A673 (cell line): ENCODE measurements around the gene CACNA2D4.

Source experiments
- EZH2 ChIP-seq: fragments of 200-600 bp; sonication (generic); IDR thresholded peaks from 2 replicates; pipeline ENCODE4 v1.6.1; 2017; ENCODE audit warnings: borderline replicate concordance, low read depth, mild to moderate bottlenecking, mixed read lengths, antibody characterized with exemption, low read length; ENCODE audit not compliant: poor library complexity, severe bottlenecking
- TF ChIP-seq, protein P1 (sequence below): fragments of 300-800, 200-600 bp; sonication (generic); conservative IDR thresholded peaks from 2 replicates; pipeline ENCODE4 v1.5.1; 2017; ENCODE audit warnings: low read depth, mild to moderate bottlenecking, antibody characterized with exemption, low read length, moderate library complexity, mixed read lengths

DNA sequence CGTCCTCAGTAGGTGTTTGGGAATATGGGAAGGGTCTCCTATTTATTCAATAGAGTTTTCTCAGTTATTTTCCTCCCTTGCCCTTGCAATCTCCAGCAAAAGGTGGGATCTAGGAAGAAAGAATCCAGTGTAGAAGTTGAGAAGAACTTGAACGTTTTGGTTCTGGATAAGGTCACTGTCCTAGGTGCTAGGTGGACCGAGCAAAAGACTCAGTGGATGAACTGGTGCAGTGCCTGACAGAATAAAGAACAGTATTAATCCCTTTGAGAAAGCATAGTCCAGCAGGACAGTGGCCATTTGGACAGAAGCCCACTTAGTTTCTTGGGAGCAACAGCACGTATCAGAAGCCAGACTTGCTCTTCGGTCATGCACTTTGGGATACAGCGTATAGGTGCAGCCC, 130.7 kb downstream of the CACNA2D4 start:
- TF ChIP-seq, protein P1, sequence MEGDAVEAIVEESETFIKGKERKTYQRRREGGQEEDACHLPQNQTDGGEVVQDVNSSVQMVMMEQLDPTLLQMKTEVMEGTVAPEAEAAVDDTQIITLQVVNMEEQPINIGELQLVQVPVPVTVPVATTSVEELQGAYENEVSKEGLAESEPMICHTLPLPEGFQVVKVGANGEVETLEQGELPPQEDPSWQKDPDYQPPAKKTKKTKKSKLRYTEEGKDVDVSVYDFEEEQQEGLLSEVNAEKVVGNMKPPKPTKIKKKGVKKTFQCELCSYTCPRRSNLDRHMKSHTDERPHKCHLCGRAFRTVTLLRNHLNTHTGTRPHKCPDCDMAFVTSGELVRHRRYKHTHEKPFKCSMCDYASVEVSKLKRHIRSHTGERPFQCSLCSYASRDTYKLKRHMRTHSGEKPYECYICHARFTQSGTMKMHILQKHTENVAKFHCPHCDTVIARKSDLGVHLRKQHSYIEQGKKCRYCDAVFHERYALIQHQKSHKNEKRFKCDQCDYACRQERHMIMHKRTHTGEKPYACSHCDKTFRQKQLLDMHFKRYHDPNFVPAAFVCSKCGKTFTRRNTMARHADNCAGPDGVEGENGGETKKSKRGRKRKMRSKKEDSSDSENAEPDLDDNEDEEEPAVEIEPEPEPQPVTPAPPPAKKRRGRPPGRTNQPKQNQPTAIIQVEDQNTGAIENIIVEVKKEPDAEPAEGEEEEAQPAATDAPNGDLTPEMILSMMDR: no peak
- TF ChIP-seq EZH2: no peak
